ENCODE data around the gene SLC22A16.

GRCh38 chr6:110495949-110496348 is 19.5 kb upstream of the SLC22A16 start:
- no peak for TF ChIP-seq CTCF (IDR thresholded peaks at IDR 0.05; ENCODE audit: low read depth, low read length)
- no peak for TF ChIP-seq EZH2phosphoT487 (IDR thresholded peaks at IDR 0.05; ENCODE audit: low read depth)

All from OCI-LY3 (cell line).